ENCODE results near the gene B4GALT2. TPM values are rescaled to one million over a fixed set of nuclear protein-coding genes. Genes with fewer than 3 reads are reported as not detected.
A peak's percentile ranks its signal among the peaks of the same experiment; 100 is the strongest.

B4GALT2 gene
- total RNA-seq, 1 experiment from 2014 or later = 70.9 TPM

DNA sequence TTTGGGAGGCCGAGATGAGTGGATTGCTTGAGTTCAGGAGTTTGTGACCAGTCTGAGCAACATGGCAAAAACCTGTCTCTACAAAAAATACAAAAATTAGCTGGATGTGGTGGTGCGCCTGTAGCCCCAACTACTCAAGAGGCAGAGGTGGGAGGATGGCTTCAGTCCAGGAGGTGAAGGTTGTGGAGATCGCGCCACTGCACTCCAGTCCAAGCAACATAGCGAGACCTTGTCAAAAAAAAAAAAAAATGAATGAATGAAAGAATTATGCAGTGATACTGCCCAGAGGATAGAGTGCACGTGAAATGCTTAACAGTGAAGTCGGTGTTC lies 9.6 kb upstream of the B4GALT2 start:
- H3K9me3 ChIP-seq (ENCODE audit: control insufficient read depth, low read depth, low read length) = no peaks in the 10 kb centered on the region
- no peak for DNase-seq

More for the DNA sequence above, 9.6 kb upstream of the B4GALT2 start:
- Mint-ChIP-seq H3K4me3 (peak overlapping the region; percentile 98 to 100), H3K27ac (no peak overlapping the region), H3K36me3 (ENCODE audit: insufficient read depth in 1 of 3, low read depth in 3 of 3) (peaks cover 10 to 29% (median 14%) of the 10 kb centered on the region in 3 experiments; a peak in 6 of 7 replicates), H3K27me3 (ENCODE audit: low read depth) (peaks cover 1% of the 10 kb centered on the region), H3K9me3 (no peaks in the 10 kb centered on the region), H3K4me1 (peaks cover 17 to 20% of the 10 kb centered on the region in 2 experiments)
- Histone ChIP-seq H4K20me1 (ENCODE audit: control insufficient read depth, insufficient read depth, insufficient read length) (no peaks in the 10 kb centered on the region), H3K4ac (ENCODE audit: low read depth, low read length) (no peak overlapping the region), H3K79me1 (ENCODE audit: insufficient read depth, low read depth, low read length, poor library complexity, severe bottlenecking) (peaks cover 3% of the 10 kb centered on the region), H3K9ac (ENCODE audit: extremely low read depth, insufficient read length, low read length) (no peak overlapping the region), H4K8ac (replicated peaks; ENCODE audit: insufficient read length, low read depth, low read length) (no peak overlapping the region), H3T11ph (ENCODE audit: low read length) (no peak overlapping the region), H3K23ac (ENCODE audit: insufficient read length, low read depth, low read length) (no peak overlapping the region), H3K4me2 (ENCODE audit: insufficient read depth, insufficient read length, low read length) (peak overlapping the region; percentile 81), H4K91ac (ENCODE audit: insufficient read length, low read depth, low read length) (no peak overlapping the region), H3K27ac (ENCODE audit: insufficient read length, low read depth, low read length) (no peak overlapping the region), H4K5ac (ENCODE audit: insufficient read length, low read depth, low read length) (no peak overlapping the region), H3K18ac (ENCODE audit: insufficient read length, low read depth, low read length) (no peak overlapping the region), H2BK15ac (ENCODE audit: low read depth, low read length) (no peak overlapping the region), H3K56ac (ENCODE audit: insufficient read length, low read depth, low read length) (no peak overlapping the region), H3K27me3 (ENCODE audit: insufficient read depth, low read length) (no peaks in the 10 kb centered on the region), H2BK5ac (ENCODE audit: insufficient read length, low read length) (no peak overlapping the region), H2BK20ac (ENCODE audit: low read depth, low read length, poor library complexity, severe bottlenecking) (no peak overlapping the region), H3K4me1 (ENCODE audit: insufficient read depth, low read length) (no peaks in the 10 kb centered on the region; the same call in 1 of the 2 replicates), H2BK120ac (ENCODE audit: low read depth, low read length, poor library complexity, severe bottlenecking) (no peak overlapping the region), H2AK5ac (ENCODE audit: insufficient read length, low read length) (no peak overlapping the region), H3K79me2 (ENCODE audit: insufficient read depth, low read length) (no peaks in the 10 kb centered on the region; the same call in 1 of the 2 replicates), H2AFZ (ENCODE audit: low read length) (no peak overlapping the region), H2BK12ac (ENCODE audit: insufficient read length, low read depth, low read length) (no peak overlapping the region), H3K14ac (ENCODE audit: insufficient read depth, low read length) (no peak overlapping the region), H3K23me2 (ENCODE audit: insufficient read length, low read depth, low read length, poor library complexity, severe bottlenecking) (peaks cover 10% of the 10 kb centered on the region)
- TF ChIP-seq, protein P1, sequence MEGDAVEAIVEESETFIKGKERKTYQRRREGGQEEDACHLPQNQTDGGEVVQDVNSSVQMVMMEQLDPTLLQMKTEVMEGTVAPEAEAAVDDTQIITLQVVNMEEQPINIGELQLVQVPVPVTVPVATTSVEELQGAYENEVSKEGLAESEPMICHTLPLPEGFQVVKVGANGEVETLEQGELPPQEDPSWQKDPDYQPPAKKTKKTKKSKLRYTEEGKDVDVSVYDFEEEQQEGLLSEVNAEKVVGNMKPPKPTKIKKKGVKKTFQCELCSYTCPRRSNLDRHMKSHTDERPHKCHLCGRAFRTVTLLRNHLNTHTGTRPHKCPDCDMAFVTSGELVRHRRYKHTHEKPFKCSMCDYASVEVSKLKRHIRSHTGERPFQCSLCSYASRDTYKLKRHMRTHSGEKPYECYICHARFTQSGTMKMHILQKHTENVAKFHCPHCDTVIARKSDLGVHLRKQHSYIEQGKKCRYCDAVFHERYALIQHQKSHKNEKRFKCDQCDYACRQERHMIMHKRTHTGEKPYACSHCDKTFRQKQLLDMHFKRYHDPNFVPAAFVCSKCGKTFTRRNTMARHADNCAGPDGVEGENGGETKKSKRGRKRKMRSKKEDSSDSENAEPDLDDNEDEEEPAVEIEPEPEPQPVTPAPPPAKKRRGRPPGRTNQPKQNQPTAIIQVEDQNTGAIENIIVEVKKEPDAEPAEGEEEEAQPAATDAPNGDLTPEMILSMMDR (conservative IDR thresholded peaks at IDR 0.05) = no peak
- WGBS (ENCODE audit: extremely low coverage, insufficient read length, low lambda C conversion rate) = no CpG with 5 or more reads among the region's 7 CpGs
